ENCODE results near the gene IPO11.

DNA sequence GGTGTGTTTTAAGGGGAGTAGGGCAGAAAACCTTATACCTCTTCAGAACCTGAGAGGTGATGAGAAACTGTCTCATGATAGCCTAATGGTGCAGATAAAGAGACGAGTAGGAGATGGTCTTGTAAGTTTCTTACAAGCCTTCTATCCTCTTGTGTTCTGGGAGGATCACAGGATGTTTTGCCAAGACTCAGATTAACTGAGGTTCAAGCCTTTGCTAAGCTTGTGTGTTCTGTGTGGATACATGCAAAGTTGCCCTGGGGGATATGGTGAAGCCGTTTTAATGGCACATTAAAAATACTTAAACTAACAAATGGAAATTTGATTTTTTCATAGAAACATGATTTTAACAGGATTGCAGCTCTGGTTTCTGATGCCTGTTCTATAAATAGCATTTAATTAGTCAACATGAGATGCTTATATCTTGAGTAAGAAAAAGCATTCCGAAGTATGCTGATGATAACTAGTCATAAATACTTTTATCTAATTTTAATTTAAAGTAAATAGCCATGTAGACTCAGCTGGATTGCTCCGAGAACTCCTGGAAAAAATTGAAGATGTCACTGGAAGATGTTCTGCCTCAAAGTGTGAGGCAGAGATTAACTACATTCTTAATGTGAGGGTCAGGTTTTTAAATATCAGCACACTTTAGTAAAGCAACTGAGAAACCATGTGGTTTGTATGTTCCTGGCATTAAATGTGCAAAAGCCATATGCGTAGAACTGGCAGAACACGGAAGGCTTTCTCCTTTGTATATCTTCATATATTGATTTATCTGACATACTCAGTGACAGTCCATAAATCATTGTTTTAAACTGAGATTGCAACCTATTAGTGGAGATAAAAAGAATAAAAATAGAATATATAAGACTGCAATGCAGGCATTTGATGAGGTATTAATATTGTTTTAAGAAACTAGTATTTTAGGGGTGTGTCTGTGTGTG is 53.7 kb downstream of the IPO11 start:
- TF ChIP-seq, protein P1, sequence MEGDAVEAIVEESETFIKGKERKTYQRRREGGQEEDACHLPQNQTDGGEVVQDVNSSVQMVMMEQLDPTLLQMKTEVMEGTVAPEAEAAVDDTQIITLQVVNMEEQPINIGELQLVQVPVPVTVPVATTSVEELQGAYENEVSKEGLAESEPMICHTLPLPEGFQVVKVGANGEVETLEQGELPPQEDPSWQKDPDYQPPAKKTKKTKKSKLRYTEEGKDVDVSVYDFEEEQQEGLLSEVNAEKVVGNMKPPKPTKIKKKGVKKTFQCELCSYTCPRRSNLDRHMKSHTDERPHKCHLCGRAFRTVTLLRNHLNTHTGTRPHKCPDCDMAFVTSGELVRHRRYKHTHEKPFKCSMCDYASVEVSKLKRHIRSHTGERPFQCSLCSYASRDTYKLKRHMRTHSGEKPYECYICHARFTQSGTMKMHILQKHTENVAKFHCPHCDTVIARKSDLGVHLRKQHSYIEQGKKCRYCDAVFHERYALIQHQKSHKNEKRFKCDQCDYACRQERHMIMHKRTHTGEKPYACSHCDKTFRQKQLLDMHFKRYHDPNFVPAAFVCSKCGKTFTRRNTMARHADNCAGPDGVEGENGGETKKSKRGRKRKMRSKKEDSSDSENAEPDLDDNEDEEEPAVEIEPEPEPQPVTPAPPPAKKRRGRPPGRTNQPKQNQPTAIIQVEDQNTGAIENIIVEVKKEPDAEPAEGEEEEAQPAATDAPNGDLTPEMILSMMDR (IDR thresholded peaks at IDR 0.05) = no peak
- TF ChIP-seq POLR2A (IDR thresholded peaks at IDR 0.05) = no peak
